GM23338 (cell line): ENCODE data around the gene NRCAM. TPM values are rescaled to one million over a fixed set of nuclear protein-coding genes. Genes with fewer than 3 reads are reported as not detected.

Experiments used
- ATAC-seq: fragments of 200-7000 bp; cut with Tn5 transposase; 3 replicates; pipeline ENCODE4 v1.9.1; 2020
- DNase-seq: peaks from one replicate; pipeline ENCODE4 v3.0.0-alpha.2; 2015; ENCODE audit warnings: low spot score
- H2AFZ ChIP-seq: fragments of 200-600 bp; sonication (generic); 2 replicates; pipeline ENCODE4 v1.8.0; 2016; ENCODE audit warnings: antibody characterized with exemption, mild to moderate bottlenecking, moderate library complexity
- H3F3A ChIP-seq: fragments of 200-600 bp; sonication (generic); replicated peaks from 2 replicates; pipeline ENCODE4 v1.8.0; 2017; ENCODE audit warnings: antibody characterized with exemption, mixed run types, low read depth
- H3K27ac ChIP-seq: fragments of 200-600 bp; sonication (generic); 2 replicates; pipeline ENCODE4 v1.6.1; 2016; ENCODE audit warnings: low read depth
- H3K27me3 ChIP-seq: fragments of 200-600 bp; sonication (generic); 2 replicates; pipeline ENCODE4 v1.8.0; 2016; ENCODE audit warnings: mild to moderate bottlenecking, mixed run types, moderate library complexity; ENCODE audit not compliant: insufficient read depth
- H3K36me3 ChIP-seq: fragments of 200-600 bp; sonication (generic); 2 replicates; pipeline ENCODE4 v1.8.0; 2016; ENCODE audit warnings: mild to moderate bottlenecking; ENCODE audit not compliant: insufficient read depth
- H3K4me1 ChIP-seq: fragments of 200-600 bp; sonication (generic); 2 replicates; pipeline ENCODE4 v1.8.0; 2016; ENCODE audit warnings: mild to moderate bottlenecking, moderate library complexity; ENCODE audit not compliant: insufficient read depth
- H3K4me2 ChIP-seq: fragments of 200-600 bp; sonication (generic); 2 replicates; pipeline ENCODE4 v1.7.1; 2017; ENCODE audit warnings: mixed run types
- H3K4me3 ChIP-seq: fragments of 200-600 bp; sonication (generic); 2 replicates; pipeline ENCODE4 v1.6.1; 2016; ENCODE audit warnings: mixed run types
- H3K79me2 ChIP-seq: fragments of 200-600 bp; sonication (generic); replicated peaks from 2 replicates; pipeline ENCODE4 v1.8.0; 2017; ENCODE audit warnings: mild to moderate bottlenecking; ENCODE audit not compliant: insufficient read depth
- H3K9me2 ChIP-seq: fragments of 200-600 bp; sonication (generic); 2 replicates; pipeline ENCODE4 v1.8.0; 2017; ENCODE audit not compliant: insufficient read depth
- H4K20me1 ChIP-seq: fragments of 200-600 bp; sonication (generic); replicated peaks from 2 replicates; pipeline ENCODE4 v1.8.0; 2017; ENCODE audit warnings: mild to moderate bottlenecking; ENCODE audit not compliant: insufficient read depth
- H3K27ac Mint-ChIP-seq: 2 replicates; pipeline ENCODE4 v1.8.0; 2020; ENCODE audit warnings: inconsistent platforms, mild to moderate bottlenecking, moderate library complexity, mixed read lengths
- H3K27me3 Mint-ChIP-seq: 3 replicates; pipeline ENCODE4 v1.8.0; 2022; ENCODE audit warnings: low read depth, mild to moderate bottlenecking, moderate library complexity, mixed read lengths, inconsistent platforms; ENCODE audit not compliant: insufficient read depth, poor library complexity
- H3K36me3 Mint-ChIP-seq: 3 replicates; pipeline ENCODE4 v1.8.0; 2021; ENCODE audit warnings: low read depth, mild to moderate bottlenecking, inconsistent platforms, moderate library complexity, mixed read lengths
- H3K4me1 Mint-ChIP-seq: 3 replicates; pipeline ENCODE4 v1.8.0; 2020; ENCODE audit warnings: mild to moderate bottlenecking, inconsistent platforms, mixed read lengths
- H3K4me3 Mint-ChIP-seq: 3 replicates; pipeline ENCODE4 v1.8.0; 2021; ENCODE audit warnings: moderate library complexity, mild to moderate bottlenecking, inconsistent platforms, mixed read lengths
- H3K9me3 Mint-ChIP-seq: 3 replicates; pipeline ENCODE4 v1.8.0; 2020; ENCODE audit warnings: moderate library complexity, mild to moderate bottlenecking, inconsistent platforms, mixed read lengths
- EZH2 ChIP-seq: fragments of 200-600 bp; sonication (generic); IDR thresholded peaks from one replicate; pipeline ENCODE4 v1.8.0; 2017; ENCODE audit warnings: antibody characterized with exemption, mild to moderate bottlenecking, low read depth; ENCODE audit not compliant: unreplicated experiment
- EZH2phosphoT487 ChIP-seq: fragments of 200-600 bp; sonication (generic); IDR thresholded peaks from one replicate; pipeline ENCODE4 v1.8.1; 2018; ENCODE audit warnings: antibody characterized with exemption; ENCODE audit not compliant: unreplicated experiment
- JUNB ChIP-seq: IDR thresholded peaks from one replicate; pipeline ENCODE4 v1.6.1; 2016; ENCODE audit warnings: antibody characterized with exemption; ENCODE audit not compliant: unreplicated experiment
- NANOG ChIP-seq: IDR thresholded peaks from 2 replicates; pipeline ENCODE4 v1.6.1; 2016; ENCODE audit warnings: antibody characterized with exemption, borderline replicate concordance
- STAT1 ChIP-seq: IDR thresholded peaks from one replicate; pipeline ENCODE4 v1.6.1; 2016; ENCODE audit warnings: antibody characterized with exemption; ENCODE audit not compliant: unreplicated experiment
- ZNF114 ChIP-seq: fragments of 250-450 bp; sonication (Bioruptor Pico); IDR thresholded peaks from 2 replicates; pipeline ENCODE4 v1.5.0; 2020; ENCODE audit warnings: mild to moderate bottlenecking, moderate library complexity
- ZNF331 ChIP-seq: fragments of 250-450 bp; sonication (Bioruptor Pico); IDR thresholded peaks from 2 replicates; pipeline ENCODE4 v1.5.0; 2020; ENCODE audit warnings: low read depth, mild to moderate bottlenecking, moderate library complexity
- polyA plus RNA-seq: library from polyadenylated mRNA; unstranded; fragments of >200 nt; fragmentation: Nextera tagmentation; extraction: Ambion mirVana; gene quantifications from 2 replicates; pipeline ENCODE4 v1.2.1, GENCODE V29; 2016
- total RNA-seq: library from RNA; depleted of rRNA; stranded (reverse); fragments of >200 nt; shearing (Covaris generic); gene quantifications from 2 replicates; pipeline ENCODE4 v1.2.3, GENCODE V29; 2014
- TF ChIP-seq, protein P1 (sequence below): IDR thresholded peaks from one replicate; pipeline ENCODE4 v1.6.1; 2018; ENCODE audit warnings: antibody characterized with exemption; ENCODE audit not compliant: unreplicated experiment
- TF ChIP-seq, protein P2 (sequence below): IDR thresholded peaks from 2 replicates; pipeline ENCODE4 v1.6.1; 2016; ENCODE audit warnings: antibody characterized with exemption
- TF ChIP-seq, protein P3 (sequence below): fragments of 250-450 bp; sonication (Bioruptor Pico); IDR thresholded peaks from 2 replicates; pipeline ENCODE4 v1.5.0; 2020; ENCODE audit warnings: mild to moderate bottlenecking, moderate library complexity

NRCAM gene
- total and polyA plus RNA-seq, 2 experiments from 2014 or later, result 2.5 to 6.8 TPM

DNA sequence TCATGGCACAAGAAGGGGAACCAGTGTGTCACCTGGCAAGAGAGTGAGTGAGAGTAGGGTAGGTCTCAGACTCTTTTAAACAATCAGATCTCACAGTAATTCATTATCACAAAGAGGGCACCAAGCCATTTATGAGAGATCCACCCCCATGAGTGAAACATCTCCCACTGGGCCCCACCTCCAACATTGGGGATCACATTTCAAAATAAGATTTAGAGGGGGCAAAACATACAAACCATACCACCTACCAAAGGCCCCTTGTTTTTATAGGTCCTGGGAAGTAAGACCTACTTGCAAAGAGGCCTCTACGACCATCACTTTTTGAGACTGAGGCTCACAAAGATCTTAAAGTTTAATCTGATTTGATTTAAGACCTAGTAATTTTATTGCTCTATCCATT, 134.9 kb downstream of the NRCAM start:
- Histone ChIP-seq H3K4me1 (no peaks in the 10 kb centered on the region; the same call in 1 of the 2 replicates), H3K27ac (no peak overlapping the region), H3K4me3 (no peak overlapping the region), H3K36me3 (no peaks in the 10 kb centered on the region), H3K9me2 (no peaks in the 10 kb centered on the region), H3F3A (no peaks in the 10 kb centered on the region), H3K27me3 (no peaks in the 10 kb centered on the region), H3K4me2 (no peak overlapping the region), H3K79me2 (no peaks in the 10 kb centered on the region), H4K20me1 (no peaks in the 10 kb centered on the region), H2AFZ (no peak overlapping the region)
- no peak for ATAC-seq
- no peak for DNase-seq
- Mint-ChIP-seq H3K9me3 (no peaks in the 10 kb centered on the region), H3K36me3 (no peaks in the 10 kb centered on the region), H3K4me3 (no peak overlapping the region), H3K27ac (no peak overlapping the region), H3K27me3 (peaks cover 8% of the 10 kb centered on the region), H3K4me1 (peaks cover 24% of the 10 kb centered on the region)
- TF ChIP-seq ZNF331, result no peak
- TF ChIP-seq, protein P1, sequence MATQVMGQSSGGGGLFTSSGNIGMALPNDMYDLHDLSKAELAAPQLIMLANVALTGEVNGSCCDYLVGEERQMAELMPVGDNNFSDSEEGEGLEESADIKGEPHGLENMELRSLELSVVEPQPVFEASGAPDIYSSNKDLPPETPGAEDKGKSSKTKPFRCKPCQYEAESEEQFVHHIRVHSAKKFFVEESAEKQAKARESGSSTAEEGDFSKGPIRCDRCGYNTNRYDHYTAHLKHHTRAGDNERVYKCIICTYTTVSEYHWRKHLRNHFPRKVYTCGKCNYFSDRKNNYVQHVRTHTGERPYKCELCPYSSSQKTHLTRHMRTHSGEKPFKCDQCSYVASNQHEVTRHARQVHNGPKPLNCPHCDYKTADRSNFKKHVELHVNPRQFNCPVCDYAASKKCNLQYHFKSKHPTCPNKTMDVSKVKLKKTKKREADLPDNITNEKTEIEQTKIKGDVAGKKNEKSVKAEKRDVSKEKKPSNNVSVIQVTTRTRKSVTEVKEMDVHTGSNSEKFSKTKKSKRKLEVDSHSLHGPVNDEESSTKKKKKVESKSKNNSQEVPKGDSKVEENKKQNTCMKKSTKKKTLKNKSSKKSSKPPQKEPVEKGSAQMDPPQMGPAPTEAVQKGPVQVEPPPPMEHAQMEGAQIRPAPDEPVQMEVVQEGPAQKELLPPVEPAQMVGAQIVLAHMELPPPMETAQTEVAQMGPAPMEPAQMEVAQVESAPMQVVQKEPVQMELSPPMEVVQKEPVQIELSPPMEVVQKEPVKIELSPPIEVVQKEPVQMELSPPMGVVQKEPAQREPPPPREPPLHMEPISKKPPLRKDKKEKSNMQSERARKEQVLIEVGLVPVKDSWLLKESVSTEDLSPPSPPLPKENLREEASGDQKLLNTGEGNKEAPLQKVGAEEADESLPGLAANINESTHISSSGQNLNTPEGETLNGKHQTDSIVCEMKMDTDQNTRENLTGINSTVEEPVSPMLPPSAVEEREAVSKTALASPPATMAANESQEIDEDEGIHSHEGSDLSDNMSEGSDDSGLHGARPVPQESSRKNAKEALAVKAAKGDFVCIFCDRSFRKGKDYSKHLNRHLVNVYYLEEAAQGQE, result no peak
- TF ChIP-seq, protein P2, sequence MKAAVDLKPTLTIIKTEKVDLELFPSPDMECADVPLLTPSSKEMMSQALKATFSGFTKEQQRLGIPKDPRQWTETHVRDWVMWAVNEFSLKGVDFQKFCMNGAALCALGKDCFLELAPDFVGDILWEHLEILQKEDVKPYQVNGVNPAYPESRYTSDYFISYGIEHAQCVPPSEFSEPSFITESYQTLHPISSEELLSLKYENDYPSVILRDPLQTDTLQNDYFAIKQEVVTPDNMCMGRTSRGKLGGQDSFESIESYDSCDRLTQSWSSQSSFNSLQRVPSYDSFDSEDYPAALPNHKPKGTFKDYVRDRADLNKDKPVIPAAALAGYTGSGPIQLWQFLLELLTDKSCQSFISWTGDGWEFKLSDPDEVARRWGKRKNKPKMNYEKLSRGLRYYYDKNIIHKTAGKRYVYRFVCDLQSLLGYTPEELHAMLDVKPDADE, result no peak
- TF ChIP-seq JUNB, result no peak
- TF ChIP-seq ZNF114 (CRISPR knock-in tag), result no peak
- TF ChIP-seq EZH2, result no peak
- no peak for TF ChIP-seq STAT1
- TF ChIP-seq NANOG, result no peak
- TF ChIP-seq EZH2phosphoT487, result no peak

DNA sequence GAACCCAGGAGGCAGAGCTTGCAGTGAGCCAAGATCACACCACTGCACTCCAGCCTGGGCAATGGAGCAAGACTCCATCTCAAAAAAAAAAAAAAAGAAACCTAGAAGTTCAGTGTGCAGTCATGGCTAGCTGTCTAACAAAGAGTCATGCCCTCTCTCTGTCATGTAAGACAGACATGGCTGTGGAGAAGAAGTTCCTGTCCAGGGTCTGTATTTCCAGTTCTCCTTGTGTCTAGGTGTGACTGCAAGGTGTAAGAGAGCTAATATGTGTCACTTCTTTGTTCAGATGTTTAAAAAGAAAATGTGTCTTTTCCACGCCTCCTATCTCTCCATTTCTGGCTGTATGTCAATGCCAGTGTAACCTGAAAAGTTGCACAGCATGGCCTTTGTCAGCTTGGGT, 139.5 kb downstream of the NRCAM start:
- Mint-ChIP-seq H3K4me1 (peaks cover 4% of the 10 kb centered on the region), H3K36me3 (no peaks in the 10 kb centered on the region)
- H3K79me2 ChIP-seq, result no peaks in the 10 kb centered on the region

More for the DNA sequence above, 139.5 kb downstream of the NRCAM start:
- H2AFZ ChIP-seq, result no peak overlapping the region
- H3K27me3 Mint-ChIP-seq, result peaks cover 2% of the 10 kb centered on the region
- H3K4me2 ChIP-seq, result no peak overlapping the region
- H3F3A ChIP-seq, result no peaks in the 10 kb centered on the region
- no peak overlapping the region for H3K4me3 Mint-ChIP-seq
- no peaks in the 10 kb centered on the region for H3K27me3 ChIP-seq
- no peaks in the 10 kb centered on the region for H3K36me3 ChIP-seq
- no peaks in the 10 kb centered on the region for H4K20me1 ChIP-seq
- H3K9me3 Mint-ChIP-seq, result no peaks in the 10 kb centered on the region
- ATAC-seq (no peak), DNase-seq (no peak)
- TF ChIP-seq STAT1 (no peak), JUNB (no peak), ZNF114 (CRISPR knock-in tag) (no peak)
- TF ChIP-seq, protein P3, sequence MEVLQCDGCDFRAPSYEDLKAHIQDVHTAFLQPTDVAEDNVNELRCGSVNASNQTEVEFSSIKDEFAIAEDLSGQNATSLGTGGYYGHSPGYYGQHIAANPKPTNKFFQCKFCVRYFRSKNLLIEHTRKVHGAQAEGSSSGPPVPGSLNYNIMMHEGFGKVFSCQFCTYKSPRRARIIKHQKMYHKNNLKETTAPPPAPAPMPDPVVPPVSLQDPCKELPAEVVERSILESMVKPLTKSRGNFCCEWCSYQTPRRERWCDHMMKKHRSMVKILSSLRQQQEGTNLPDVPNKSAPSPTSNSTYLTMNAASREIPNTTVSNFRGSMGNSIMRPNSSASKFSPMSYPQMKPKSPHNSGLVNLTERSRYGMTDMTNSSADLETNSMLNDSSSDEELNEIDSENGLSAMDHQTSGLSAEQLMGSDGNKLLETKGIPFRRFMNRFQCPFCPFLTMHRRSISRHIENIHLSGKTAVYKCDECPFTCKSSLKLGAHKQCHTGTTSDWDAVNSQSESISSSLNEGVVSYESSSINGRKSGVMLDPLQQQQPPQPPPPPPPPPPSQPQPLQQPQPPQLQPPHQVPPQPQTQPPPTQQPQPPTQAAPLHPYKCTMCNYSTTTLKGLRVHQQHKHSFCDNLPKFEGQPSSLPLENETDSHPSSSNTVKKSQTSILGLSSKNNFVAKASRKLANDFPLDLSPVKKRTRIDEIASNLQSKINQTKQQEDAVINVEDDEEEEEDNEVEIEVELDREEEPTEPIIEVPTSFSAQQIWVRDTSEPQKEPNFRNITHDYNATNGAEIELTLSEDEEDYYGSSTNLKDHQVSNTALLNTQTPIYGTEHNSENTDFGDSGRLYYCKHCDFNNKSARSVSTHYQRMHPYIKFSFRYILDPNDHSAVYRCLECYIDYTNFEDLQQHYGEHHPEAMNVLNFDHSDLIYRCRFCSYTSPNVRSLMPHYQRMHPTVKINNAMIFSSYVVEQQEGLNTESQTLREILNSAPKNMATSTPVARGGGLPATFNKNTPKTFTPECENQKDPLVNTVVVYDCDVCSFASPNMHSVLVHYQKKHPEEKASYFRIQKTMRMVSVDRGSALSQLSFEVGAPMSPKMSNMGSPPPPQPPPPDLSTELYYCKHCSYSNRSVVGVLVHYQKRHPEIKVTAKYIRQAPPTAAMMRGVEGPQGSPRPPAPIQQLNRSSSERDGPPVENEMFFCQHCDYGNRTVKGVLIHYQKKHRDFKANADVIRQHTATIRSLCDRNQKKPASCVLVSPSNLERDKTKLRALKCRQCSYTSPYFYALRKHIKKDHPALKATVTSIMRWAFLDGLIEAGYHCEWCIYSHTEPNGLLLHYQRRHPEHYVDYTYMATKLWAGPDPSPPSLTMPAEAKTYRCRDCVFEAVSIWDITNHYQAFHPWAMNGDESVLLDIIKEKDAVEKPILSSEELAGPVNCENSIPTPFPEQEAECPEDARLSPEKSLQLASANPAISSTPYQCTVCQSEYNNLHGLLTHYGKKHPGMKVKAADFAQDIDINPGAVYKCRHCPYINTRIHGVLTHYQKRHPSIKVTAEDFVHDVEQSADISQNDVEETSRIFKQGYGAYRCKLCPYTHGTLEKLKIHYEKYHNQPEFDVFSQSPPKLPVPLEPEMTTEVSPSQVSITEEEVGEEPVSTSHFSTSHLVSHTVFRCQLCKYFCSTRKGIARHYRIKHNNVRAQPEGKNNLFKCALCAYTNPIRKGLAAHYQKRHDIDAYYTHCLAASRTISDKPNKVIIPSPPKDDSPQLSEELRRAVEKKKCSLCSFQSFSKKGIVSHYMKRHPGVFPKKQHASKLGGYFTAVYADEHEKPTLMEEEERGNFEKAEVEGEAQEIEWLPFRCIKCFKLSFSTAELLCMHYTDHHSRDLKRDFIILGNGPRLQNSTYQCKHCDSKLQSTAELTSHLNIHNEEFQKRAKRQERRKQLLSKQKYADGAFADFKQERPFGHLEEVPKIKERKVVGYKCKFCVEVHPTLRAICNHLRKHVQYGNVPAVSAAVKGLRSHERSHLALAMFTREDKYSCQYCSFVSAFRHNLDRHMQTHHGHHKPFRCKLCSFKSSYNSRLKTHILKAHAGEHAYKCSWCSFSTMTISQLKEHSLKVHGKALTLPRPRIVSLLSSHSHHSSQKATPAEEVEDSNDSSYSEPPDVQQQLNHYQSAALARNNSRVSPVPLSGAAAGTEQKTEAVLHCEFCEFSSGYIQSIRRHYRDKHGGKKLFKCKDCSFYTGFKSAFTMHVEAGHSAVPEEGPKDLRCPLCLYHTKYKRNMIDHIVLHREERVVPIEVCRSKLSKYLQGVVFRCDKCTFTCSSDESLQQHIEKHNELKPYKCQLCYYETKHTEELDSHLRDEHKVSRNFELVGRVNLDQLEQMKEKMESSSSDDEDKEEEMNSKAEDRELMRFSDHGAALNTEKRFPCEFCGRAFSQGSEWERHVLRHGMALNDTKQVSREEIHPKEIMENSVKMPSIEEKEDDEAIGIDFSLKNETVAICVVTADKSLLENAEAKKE (CRISPR knock-in tag), result no peak
- H3K27ac Mint-ChIP-seq, result no peak overlapping the region
- H3K4me3 ChIP-seq, result no peak overlapping the region
- peaks cover 3% of the 10 kb centered on the region; the same call in 1 of the 2 replicates for H3K4me1 ChIP-seq
- H3K27ac ChIP-seq, result no peak overlapping the region
- no peaks in the 10 kb centered on the region for H3K9me2 ChIP-seq
